Naive B cell (primary cell): ENCODE measurements around the gene PSMC3. TPM values are rescaled to one million over a fixed set of nuclear protein-coding genes. Genes with fewer than 3 reads are reported as not detected.
A peak's percentile ranks its signal among the peaks of the same experiment; 100 is the strongest.

Source experiments
- ATAC-seq, 2 donors: fragments of 150-1000 bp; cut with Tn5 transposase; 2 replicates each; pipeline ENCODE4 v1.10.0; 2021; ENCODE audit warnings: low read depth in 2 of 2, mild to moderate bottlenecking in 2 of 2, moderate library complexity in 2 of 2
- DNase-seq: peaks from one replicate; pipeline ENCODE4 v3.0.0; 2022
- H3K27ac Mint-ChIP-seq, 6 donors: one replicate each; pipeline ENCODE4 v1.8.0; 2020 to 2022; ENCODE audit warnings: mild to moderate bottlenecking in 6 of 6, mixed read lengths in 6 of 6, moderate library complexity in 5 of 6, inconsistent platforms in 2 of 6
- H3K27me3 Mint-ChIP-seq, 3 donors: one replicate each; pipeline ENCODE4 v1.8.0; 2021 to 2022; ENCODE audit warnings: mixed read lengths in 3 of 3, mild to moderate bottlenecking in 1 of 3
- H3K36me3 Mint-ChIP-seq, 2 donors: one replicate each; pipeline ENCODE4 v1.8.0; 2020 to 2022; ENCODE audit warnings: mixed read lengths in 2 of 2, inconsistent platforms in 1 of 2, mild to moderate bottlenecking in 1 of 2
- H3K4me1 Mint-ChIP-seq, 3 donors: one replicate each; pipeline ENCODE4 v1.8.0; 2020 to 2022; ENCODE audit warnings: mixed read lengths in 3 of 3, inconsistent platforms in 1 of 3, mild to moderate bottlenecking in 1 of 3, moderate library complexity in 1 of 3
- H3K4me3 Mint-ChIP-seq, 8 donors: one replicate each; pipeline ENCODE4 v1.8.0; 2020 to 2022; ENCODE audit warnings: mild to moderate bottlenecking in 8 of 8, mixed read lengths in 8 of 8, moderate library complexity in 8 of 8, inconsistent platforms in 2 of 8
- H3K9me3 Mint-ChIP-seq, 7 donors: one replicate each; pipeline ENCODE4 v1.8.0; 2020 to 2022; ENCODE audit warnings: mixed read lengths in 7 of 7, mild to moderate bottlenecking in 5 of 7, inconsistent platforms in 2 of 7, moderate library complexity in 1 of 7
- polyA plus RNA-seq, 6 donors: library from polyadenylated mRNA; unstranded; fragments of 300-500 nt; fragmentation: Illumina TruSeq; gene quantifications; one replicate each; pipeline ENCODE4 v1.2.3, GENCODE V29; 2021; ENCODE audit warnings: low read depth in 6 of 6

The PSMC3 gene
- polyA plus RNA-seq, 6 donors from 2014 or later = 78.6 to 109 (median 95.1) TPM

- ATAC-seq (no peak), DNase-seq (no peak)
- Mint-ChIP-seq H3K27me3 (no peaks in the 10 kb centered on the region), H3K9me3 (no peaks in the 10 kb centered on the region), H3K4me3 (no peak overlapping the region), H3K36me3 (no peaks in the 10 kb centered on the region), H3K27ac (no peak overlapping the region), H3K4me1 (peaks cover 36 to 40% (median 37%) of the 10 kb centered on the region in 3 donors)
Observed at GRCh38 chr11:47379317-47379716, 46.9 kb downstream of the PSMC3 start.

- Mint-ChIP-seq H3K36me3 (no peaks in the 10 kb centered on the region), H3K9me3 (no peaks in the 10 kb centered on the region), H3K27ac (peak overlapping the region in 1 of 6 donors; percentile 100), H3K4me1 (peaks cover 36 to 45% (median 42%) of the 10 kb centered on the region in 3 donors), H3K4me3 (peak overlapping the region in 1 of 8 donors; percentile 96), H3K27me3 (no peaks in the 10 kb centered on the region)
- ATAC-seq = no peak
- no peak for DNase-seq
Observed at GRCh38 chr11:47378836-47379170, 47.4 kb downstream of the PSMC3 start.

GRCh38 chr11:47378010-47378835, 48.0 kb downstream of the PSMC3 start, which contains the start of gene SPI1:
SPI1 (minus strand) TSS chr11:47378547; CDS start chr11:47378353, 194 bp downstream.
- peaks cover 33 to 45% (median 44%) of the 10 kb centered on the region in 3 donors for H3K4me1 Mint-ChIP-seq
- H3K27ac Mint-ChIP-seq = peak within 1 kb of the TSS in 2 of 6 donors; percentile 96 to 100
- H3K9me3 Mint-ChIP-seq = no peaks in the 10 kb centered on the region
- DNase-seq (peak; percentile 83), ATAC-seq (peak; percentile 91 to 93)
- H3K36me3 Mint-ChIP-seq = no peaks in the 10 kb centered on the region
- peak within 1 kb of the TSS in 1 of 8 donors; percentile 96 for H3K4me3 Mint-ChIP-seq
- no peaks in the 10 kb centered on the region for H3K27me3 Mint-ChIP-seq

- peaks cover 0 to 2% of the 10 kb centered on the region in 2 donors for H3K36me3 Mint-ChIP-seq
- no peaks in the 10 kb centered on the region for H3K9me3 Mint-ChIP-seq
- H3K27ac Mint-ChIP-seq = peak overlapping the region in 2 of 6 donors; percentile 96 to 100
- no peak for DNase-seq
- H3K4me3 Mint-ChIP-seq = peak overlapping the region in 1 of 8 donors; percentile 96
- no peak for ATAC-seq
- peaks cover 34 to 47% (median 44%) of the 10 kb centered on the region in 3 donors for H3K4me1 Mint-ChIP-seq
- no peaks in the 10 kb centered on the region for H3K27me3 Mint-ChIP-seq
Observed at GRCh38 chr11:47377571-47378009, 48.6 kb downstream of the PSMC3 start.

- Mint-ChIP-seq H3K4me1 (peaks cover 41 to 51% (median 51%) of the 10 kb centered on the region in 3 donors), H3K4me3 (peak overlapping the region in 1 of 8 donors; percentile 96), H3K36me3 (peaks cover 0 to 10% of the 10 kb centered on the region in 2 donors), H3K27me3 (no peaks in the 10 kb centered on the region), H3K27ac (peak overlapping the region in 3 of 6 donors; percentile 59 to 100 (median 84)), H3K9me3 (no peaks in the 10 kb centered on the region)
- DNase-seq (no peak), ATAC-seq (peak; percentile 12 to 15)
Observed at GRCh38 chr11:47376525-47377371, 49.5 kb downstream of the PSMC3 start.

- Mint-ChIP-seq H3K9me3 (no peaks in the 10 kb centered on the region), H3K27me3 (no peaks in the 10 kb centered on the region), H3K36me3 (peaks cover 0 to 11% of the 10 kb centered on the region in 2 donors), H3K4me3 (peak overlapping the region in 1 of 8 donors; percentile 96), H3K4me1 (peaks cover 43 to 54% (median 52%) of the 10 kb centered on the region in 3 donors), H3K27ac (peak overlapping the region in 5 of 6 donors; percentile 58 to 100 (median 73))
- no peak for DNase-seq
- ATAC-seq = no peak
Observed at GRCh38 chr11:47376107-47376524, 50.1 kb downstream of the PSMC3 start.

- Mint-ChIP-seq H3K4me3 (peak overlapping the region in 6 of 8 donors; percentile 42 to 96 (median 68)), H3K27ac (peak overlapping the region in 3 of 6 donors; percentile 58 to 91 (median 69)), H3K36me3 (peaks cover 0 to 11% of the 10 kb centered on the region in 2 donors), H3K27me3 (no peaks in the 10 kb centered on the region), H3K4me1 (peaks cover 46 to 55% (median 50%) of the 10 kb centered on the region in 3 donors), H3K9me3 (no peaks in the 10 kb centered on the region)
- no peak for ATAC-seq
- DNase-seq = no peak
Observed at GRCh38 chr11:47375546-47376085, 50.6 kb downstream of the PSMC3 start.

- peak overlapping the region in 6 of 8 donors; percentile 42 to 96 (median 68) for H3K4me3 Mint-ChIP-seq
- peaks cover 0 to 11% of the 10 kb centered on the region in 2 donors for H3K36me3 Mint-ChIP-seq
Observed at GRCh38 chr11:47375020-47375419, 51.2 kb downstream of the PSMC3 start.

GRCh38 chr11:47374720-47375019, 51.6 kb downstream of the PSMC3 start:
- Mint-ChIP-seq H3K4me1 (peaks cover 51 to 59% (median 52%) of the 10 kb centered on the region in 3 donors), H3K27ac (peak overlapping the region in 3 of 6 donors; percentile 59 to 82 (median 69)), H3K9me3 (no peaks in the 10 kb centered on the region), H3K4me3 (peak overlapping the region in 6 of 8 donors; percentile 16 to 96 (median 66)), H3K27me3 (no peaks in the 10 kb centered on the region), H3K36me3 (peaks cover 0 to 12% of the 10 kb centered on the region in 2 donors)
- no peak for DNase-seq
- ATAC-seq = no peak

More at GRCh38 chr11:47375020-47375419, 51.2 kb downstream of the PSMC3 start:
- ATAC-seq (no peak), DNase-seq (no peak)
- Mint-ChIP-seq H3K9me3 (no peaks in the 10 kb centered on the region), H3K4me1 (peaks cover 48 to 55% (median 49%) of the 10 kb centered on the region in 3 donors), H3K27ac (peak overlapping the region in 4 of 6 donors; percentile 69 to 88 (median 80)), H3K27me3 (no peaks in the 10 kb centered on the region)

- H3K4me3 Mint-ChIP-seq = peak overlapping the region in 6 of 8 donors; percentile 15 to 73 (median 34)
- no peaks in the 10 kb centered on the region for H3K9me3 Mint-ChIP-seq
- peak; percentile 14 to 30 for ATAC-seq
- DNase-seq = peak; percentile 75
- peaks cover 0 to 17% of the 10 kb centered on the region in 2 donors for H3K36me3 Mint-ChIP-seq
- H3K4me1 Mint-ChIP-seq = peaks cover 56 to 65% (median 57%) of the 10 kb centered on the region in 3 donors
- H3K27ac Mint-ChIP-seq = peak overlapping the region; percentile 59 to 82 (median 66)
- no peaks in the 10 kb centered on the region for H3K27me3 Mint-ChIP-seq
Observed at GRCh38 chr11:47373876-47374719, 52.1 kb downstream of the PSMC3 start.

GRCh38 chr11:47372422-47372821, 53.8 kb downstream of the PSMC3 start:
- H3K27ac Mint-ChIP-seq = peak overlapping the region in 4 of 6 donors; percentile 49 to 89 (median 78)
- no peak for ATAC-seq
- no peaks in the 10 kb centered on the region for H3K27me3 Mint-ChIP-seq
- H3K36me3 Mint-ChIP-seq = peaks cover 0 to 26% of the 10 kb centered on the region in 2 donors
- H3K4me3 Mint-ChIP-seq = peak overlapping the region in 1 of 8 donors; percentile 42
- no peaks in the 10 kb centered on the region for H3K9me3 Mint-ChIP-seq
- DNase-seq = no peak
- H3K4me1 Mint-ChIP-seq = peaks cover 50 to 70% (median 65%) of the 10 kb centered on the region in 3 donors

- ATAC-seq (no peak), DNase-seq (no peak)
- H3K4me1 Mint-ChIP-seq = peaks cover 48 to 64% (median 60%) of the 10 kb centered on the region in 3 donors
- H3K4me3 Mint-ChIP-seq = no peak overlapping the region
- H3K9me3 Mint-ChIP-seq = no peaks in the 10 kb centered on the region
- H3K36me3 Mint-ChIP-seq = peaks cover 5 to 34% of the 10 kb centered on the region in 2 donors
- no peaks in the 10 kb centered on the region for H3K27me3 Mint-ChIP-seq
- peak overlapping the region in 3 of 6 donors; percentile 40 to 46 (median 40) for H3K27ac Mint-ChIP-seq
Observed at GRCh38 chr11:47369676-47370075, 56.6 kb downstream of the PSMC3 start.
